NCI-H1048 (cell line): ENCODE data around the gene USP14.

Source experiments
- DNase-seq: peaks from one replicate; lab custom pipeline; 2025; lab: John Stamatoyannopoulos, UW

USP14 gene

GRCh38 chr18:159933-160332 lies 1.6 kb downstream of the USP14 start:
- no peak for DNase-seq

- no peak for DNase-seq
Measured at GRCh38 chr18:160831-161570, 2.6 kb downstream of the USP14 start.

- no peak for DNase-seq
Measured at GRCh38 chr18:172361-172760, 14.0 kb downstream of the USP14 start.

- no peak for DNase-seq
Measured at GRCh38 chr18:179499-179898, 21.1 kb downstream of the USP14 start.

GRCh38 chr18:181711-182110 lies 23.4 kb downstream of the USP14 start:
- no peak for DNase-seq

GRCh38 chr18:183769-184168 lies 25.4 kb downstream of the USP14 start:
- DNase-seq: no peak

GRCh38 chr18:189254-189653 lies 30.9 kb downstream of the USP14 start:
- no peak for DNase-seq

- no peak for DNase-seq
Measured at GRCh38 chr18:191725-192124, 33.4 kb downstream of the USP14 start.

GRCh38 chr18:192801-193200 lies 34.4 kb downstream of the USP14 start:
- DNase-seq: no peak

- no peak for DNase-seq
Measured at GRCh38 chr18:195651-196050, 37.3 kb downstream of the USP14 start.

GRCh38 chr18:199214-199613 lies 40.9 kb downstream of the USP14 start:
- no peak for DNase-seq

GRCh38 chr18:199768-200167 lies 41.4 kb downstream of the USP14 start:
- no peak for DNase-seq

GRCh38 chr18:210075-210474 lies 51.7 kb downstream of the USP14 start:
- DNase-seq: no peak

GRCh38 chr18:210733-211132 lies 52.4 kb downstream of the USP14 start:
- DNase-seq: no peak

GRCh38 chr18:211582-211981 lies 53.2 kb downstream of the USP14 start:
- no peak for DNase-seq

GRCh38 chr18:212780-213179 lies 54.4 kb downstream of the USP14 start:
- no peak for DNase-seq

- DNase-seq: no peak
Measured at GRCh38 chr18:213505-213904, 55.1 kb downstream of the USP14 start.

GRCh38 chr18:213966-214365 lies 55.6 kb downstream of the USP14 start:
- DNase-seq: no peak

GRCh38 chr18:215448-216010 lies 57.2 kb downstream of the USP14 start:
- DNase-seq: no peak

- no peak for DNase-seq
Measured at GRCh38 chr18:217532-218336, 59.4 kb downstream of the USP14 start.

- DNase-seq: no peak
Measured at GRCh38 chr18:220708-221107, 62.4 kb downstream of the USP14 start.

GRCh38 chr18:225745-226144 lies 67.4 kb downstream of the USP14 start:
- no peak for DNase-seq

GRCh38 chr18:227374-227773 lies 69.0 kb downstream of the USP14 start:
- DNase-seq: no peak
